Spleen (tissue), 7 donors: Measurements from ENCODE around the gene EP400.

Experiments used
- CTCF ChIP-seq, 11 experiments: fragments of 200-600 bp in 7 of 11; fragments of 450-650 bp in 4 of 11; sonication (generic) in 4 of 11; IDR thresholded peaks in 8 of 11; conservative IDR thresholded peaks in 3 of 11; 1 replicate in 7 of 11; 2 replicates in 4 of 11; pipeline versions ENCODE4 v1.4.0 to v1.8.0; 2016 to 2021; ENCODE audit warnings: antibody characterized with exemption in 11 of 11, inconsistent platforms in 4 of 11, mild to moderate bottlenecking in 1 of 11
- POLR2AphosphoS5 ChIP-seq, 3 donors: sonication (generic); formaldehyde crosslinking; IDR thresholded peaks; one replicate each; pipeline ENCODE4 v1.5.1; 2017; ENCODE audit warnings: antibody characterized with exemption in 3 of 3
- donor health status: DM: no; HTN: no; CAD: no; lungs with moderate emphysema.
- donor health status: DM: no; HTN: no; CAD: no.
- donor health status: DM: no; HTN: no; CAD: no.

GRCh38 chr12:132064631-132065030 is 114.9 kb downstream of the EP400 start:
- TF ChIP-seq POLR2AphosphoS5 (IDR thresholded peaks at IDR 0.05) (no peak), CTCF (IDR thresholded peaks at IDR 0.05 in 8 of 11, conservative IDR thresholded peaks at IDR 0.05 in 3 of 11) (peak in 2 of 11 experiments; percentile 15 to 36)
